Measurements from ENCODE around the gene JMJD8.
A peak's percentile ranks its signal among the peaks of the same experiment; 100 is the strongest.
"Not testable (repeated sequence)": the region's sequence is repeated elsewhere in the genome, so short reads cannot be mapped to it uniquely, and the experiment has no call there.

JMJD8 gene

GRCh38 chr16:693364-693763 lies 9.2 kb upstream of the JMJD8 start:
- no peaks in the 10 kb centered on the region for H3K9me3 Mint-ChIP-seq
- H3K4me3 Mint-ChIP-seq: no peak overlapping the region
- H3K4me1 Mint-ChIP-seq (ENCODE audit: low read depth): peaks cover 36% of the 10 kb centered on the region
- H3K27me3 Mint-ChIP-seq: peaks cover 3% of the 10 kb centered on the region
- no peak overlapping the region for H3K27ac Mint-ChIP-seq
- no peaks in the 10 kb centered on the region for H3K36me3 Mint-ChIP-seq (ENCODE audit: low read depth)

- Mint-ChIP-seq H3K27ac (no peak overlapping the region), H3K9me3 (no peaks in the 10 kb centered on the region), H3K36me3 (ENCODE audit: low read depth) (no peaks in the 10 kb centered on the region), H3K4me1 (ENCODE audit: low read depth) (peaks cover 36% of the 10 kb centered on the region), H3K4me3 (no peak overlapping the region), H3K27me3 (peaks cover 3% of the 10 kb centered on the region)
These were observed 8.4 kb upstream of the JMJD8 start for GRCh38 chr16:692356-693108.

GRCh38 chr16:691242-691641 lies 7.1 kb upstream of the JMJD8 start:
- Mint-ChIP-seq H3K4me1 (ENCODE audit: low read depth) (peaks cover 30% of the 10 kb centered on the region), H3K4me3 (peak overlapping the region; percentile 62), H3K27ac (peak overlapping the region; percentile 21)
- not testable (repeated sequence) for H3K36me3 Mint-ChIP-seq (ENCODE audit: low read depth); H3K9me3 Mint-ChIP-seq; H3K27me3 Mint-ChIP-seq

- H3K4me1 Mint-ChIP-seq (ENCODE audit: low read depth): peaks cover 27% of the 10 kb centered on the region
- no peaks in the 10 kb centered on the region for H3K36me3 Mint-ChIP-seq (ENCODE audit: low read depth)
- H3K9me3 Mint-ChIP-seq: no peaks in the 10 kb centered on the region
- H3K4me3 Mint-ChIP-seq: peak overlapping the region; percentile 90
- H3K27me3 Mint-ChIP-seq: peaks cover 3% of the 10 kb centered on the region
- peak overlapping the region; percentile 77 for H3K27ac Mint-ChIP-seq
These were observed 5.2 kb upstream of the JMJD8 start for GRCh38 chr16:689175-689897.

- Mint-ChIP-seq H3K9me3 (no peaks in the 10 kb centered on the region), H3K4me1 (ENCODE audit: low read depth) (peaks cover 36% of the 10 kb centered on the region), H3K27me3 (peaks cover 3% of the 10 kb centered on the region), H3K4me3 (peak overlapping the region; percentile 3), H3K36me3 (ENCODE audit: low read depth) (peaks cover 4% of the 10 kb centered on the region), H3K27ac (no peak overlapping the region)
These were observed 3.4 kb upstream of the JMJD8 start for GRCh38 chr16:687499-687898.

- Mint-ChIP-seq H3K9me3 (no peaks in the 10 kb centered on the region), H3K27ac (no peak overlapping the region), H3K36me3 (ENCODE audit: low read depth) (peaks cover 13% of the 10 kb centered on the region), H3K27me3 (no peaks in the 10 kb centered on the region), H3K4me3 (no peak overlapping the region), H3K4me1 (ENCODE audit: low read depth) (peaks cover 45% of the 10 kb centered on the region)
These were observed 2.5 kb upstream of the JMJD8 start for GRCh38 chr16:686459-687260.

GRCh38 chr16:685967-686366 lies 1.8 kb upstream of the JMJD8 start:
- H3K36me3 Mint-ChIP-seq (ENCODE audit: low read depth): peaks cover 20% of the 10 kb centered on the region
- H3K27me3 Mint-ChIP-seq: no peaks in the 10 kb centered on the region
- H3K9me3 Mint-ChIP-seq: no peaks in the 10 kb centered on the region
- no peak overlapping the region for H3K27ac Mint-ChIP-seq
- no peak overlapping the region for H3K4me3 Mint-ChIP-seq
- H3K4me1 Mint-ChIP-seq (ENCODE audit: low read depth): peaks cover 48% of the 10 kb centered on the region

GRCh38 chr16:684961-685696 lies 995 bp upstream of the JMJD8 start:
- H3K4me1 Mint-ChIP-seq (ENCODE audit: low read depth): peaks cover 42% of the 10 kb centered on the region
- H3K27me3 Mint-ChIP-seq: no peaks in the 10 kb centered on the region
- peaks cover 21% of the 10 kb centered on the region for H3K36me3 Mint-ChIP-seq (ENCODE audit: low read depth)
- H3K27ac Mint-ChIP-seq: no peak overlapping the region
- peak overlapping the region; percentile 3 for H3K4me3 Mint-ChIP-seq
- H3K9me3 Mint-ChIP-seq: no peaks in the 10 kb centered on the region

GRCh38 chr16:683396-684070 lies 601 bp downstream of the JMJD8 start:
- H3K27ac Mint-ChIP-seq: peak overlapping the region; percentile 63
- peaks cover 33% of the 10 kb centered on the region for H3K4me1 Mint-ChIP-seq (ENCODE audit: low read depth)
- no peaks in the 10 kb centered on the region for H3K9me3 Mint-ChIP-seq
- H3K27me3 Mint-ChIP-seq: no peaks in the 10 kb centered on the region
- peaks cover 21% of the 10 kb centered on the region for H3K36me3 Mint-ChIP-seq (ENCODE audit: low read depth)
- H3K4me3 Mint-ChIP-seq: peak overlapping the region; percentile 85

GRCh38 chr16:682493-683395 lies 1.4 kb downstream of the JMJD8 start:
- Mint-ChIP-seq H3K27me3 (no peaks in the 10 kb centered on the region), H3K27ac (peak overlapping the region; percentile 63), H3K4me3 (peak overlapping the region; percentile 85), H3K9me3 (no peaks in the 10 kb centered on the region), H3K36me3 (ENCODE audit: low read depth) (peaks cover 21% of the 10 kb centered on the region), H3K4me1 (ENCODE audit: low read depth) (peaks cover 33% of the 10 kb centered on the region)

GRCh38 chr16:681746-682427 lies 2.2 kb downstream of the JMJD8 start:
- peaks cover 33% of the 10 kb centered on the region for H3K4me1 Mint-ChIP-seq (ENCODE audit: low read depth)
- no peaks in the 10 kb centered on the region for H3K9me3 Mint-ChIP-seq
- no peaks in the 10 kb centered on the region for H3K27me3 Mint-ChIP-seq
- peak overlapping the region; percentile 63 for H3K27ac Mint-ChIP-seq
- peak overlapping the region; percentile 85 for H3K4me3 Mint-ChIP-seq
- H3K36me3 Mint-ChIP-seq (ENCODE audit: low read depth): peaks cover 21% of the 10 kb centered on the region

- Mint-ChIP-seq H3K27me3 (no peaks in the 10 kb centered on the region), H3K4me3 (peak overlapping the region; percentile 85), H3K4me1 (ENCODE audit: low read depth) (peaks cover 33% of the 10 kb centered on the region), H3K9me3 (no peaks in the 10 kb centered on the region), H3K36me3 (ENCODE audit: low read depth) (peaks cover 21% of the 10 kb centered on the region), H3K27ac (peak overlapping the region; percentile 61)
These were observed 3.0 kb downstream of the JMJD8 start for GRCh38 chr16:680967-681745.

All from stimulated activated naive CD8-positive, alpha-beta T cell treated with anti-CD3 and anti-CD28 coated beads, Interleukin-15, Interleukin-2, amounts not matched to agents 100 ng/mL and 50 ng/mL, for 24 hours (primary cell).